K562 (cell line): ENCODE measurements around the gene KIF26A. TPM values are rescaled to one million over a fixed set of nuclear protein-coding genes. Genes with fewer than 3 reads are reported as not detected.

Experiments used
- ATAC-seq: fragments of 200-7000 bp; cut with Tn5 transposase; 3 replicates; pipeline ENCODE4 v1.9.1; 2020; ENCODE audit warnings: moderate library complexity
- BruUV-seq: library from RNA; stranded (reverse); fragments of 400-500 nt; replicated peaks from 2 replicates; lab custom pipeline; 2021; lab: Mats Ljungman, UMichigan
- CTCF ChIA-PET: fragments of 300-600 bp; formaldehyde crosslinking; extraction: SDS; loops from one replicate; lab custom pipeline; 2021; ENCODE audit warnings: low intra/inter-chr PET ratio; lab: Yijun Ruan, JAX
- POLR2A ChIA-PET: fragments of 300-600, 350-650 bp; sonication (Branson Sonifier 250); formaldehyde crosslinking; extraction: SDS; loops from one replicate; lab custom pipeline; 2021; ENCODE audit warnings: antibody characterized with exemption, inconsistent platforms; lab: Yijun Ruan, JAX
- DNase-seq, 4 experiments: peaks; one replicate each; pipeline versions ENCODE4 v3.0.0 to v3.0.0-alpha.2; 2011 to 2018; ENCODE audit warnings: low spot score in 3 of 4, mixed read lengths in 3 of 4; ENCODE audit errors: extremely low read depth in 1 of 4
- FAIRE-seq: peaks from 2 replicates; lab custom pipeline; 2011; peaks lifted over from hg19 to GRCh38; lab: Jason Lieb, UNC
- H2AFZ ChIP-seq: 2 replicates; pipeline ENCODE4 v1.6.0; 2011; ENCODE audit warnings: low read depth, low read length, control low read depth, inconsistent platforms
- H3K27ac ChIP-seq: fragments of 200-600 bp; 3 replicates; pipeline ENCODE4 v1.8.0; 2011; ENCODE audit warnings: low read depth, mild to moderate bottlenecking, control low read depth, inconsistent platforms, low read length, moderate library complexity, mixed read lengths; ENCODE audit errors: extremely low read depth
- H3K27me3 ChIP-seq, 2 experiments: fragments of 300-600 bp in 1 of 2; 2 replicates in 1 of 2; 3 replicates in 1 of 2; pipeline versions ENCODE4 v1.6.0 to v1.8.0; 2011; ENCODE audit warnings: inconsistent platforms in 2 of 2, low read length in 2 of 2, mild to moderate bottlenecking in 1 of 2, mixed read lengths in 1 of 2, moderate library complexity in 1 of 2; ENCODE audit not compliant: control insufficient read depth in 2 of 2, insufficient read depth in 2 of 2
- H3K36me3 ChIP-seq: fragments of 300-600 bp; 3 replicates; pipeline ENCODE4 v1.8.0; 2011; ENCODE audit warnings: mild to moderate bottlenecking, low read length, inconsistent platforms; ENCODE audit not compliant: control insufficient read depth, insufficient read depth
- H3K4me1 ChIP-seq, 2 experiments: fragments of 200-600 bp in 1 of 2; replicated peaks in 1 of 2; 2 replicates in 1 of 2; 3 replicates in 1 of 2; pipeline versions ENCODE4 v1.5.1 to v1.8.0; 2011; ENCODE audit warnings: inconsistent platforms in 2 of 2, low read length in 2 of 2, mild to moderate bottlenecking in 1 of 2, mixed read lengths in 1 of 2, moderate library complexity in 1 of 2; ENCODE audit not compliant: control insufficient read depth in 2 of 2, insufficient read depth in 2 of 2
- H3K4me2 ChIP-seq: 2 replicates; pipeline ENCODE4 v1.6.1; 2011; ENCODE audit warnings: low read length, control low read depth, inconsistent platforms, mixed read lengths; ENCODE audit not compliant: insufficient read depth
- H3K4me3 ChIP-seq: fragments of 200-600 bp; sonication (generic), shearing (Covaris generic); 2 replicates; pipeline ENCODE4 v1.5.1; 2016; ENCODE audit warnings: control low read depth, inconsistent platforms
- H3K79me2 ChIP-seq: fragments of 200-600 bp; 3 replicates; pipeline ENCODE4 v1.8.0; 2011; ENCODE audit warnings: low read length, inconsistent platforms; ENCODE audit not compliant: control insufficient read depth, insufficient read depth
- H3K9ac ChIP-seq, 2 experiments: 2 replicates each; pipeline versions ENCODE4 v1.6.0 to v1.6.1; 2011; ENCODE audit warnings: low read depth in 2 of 2, low read length in 2 of 2, control low read depth in 1 of 2, inconsistent platforms in 1 of 2, mild to moderate bottlenecking in 1 of 2, mixed read lengths in 1 of 2; ENCODE audit not compliant: insufficient read depth in 1 of 2
- H3K9me1 ChIP-seq: one replicate; pipeline ENCODE4 v1.6.0; 2011; ENCODE audit warnings: inconsistent platforms, mild to moderate bottlenecking, low read length, moderate library complexity; ENCODE audit not compliant: control insufficient read depth, insufficient read depth
- H3K9me3 ChIP-seq: replicated peaks from 2 replicates; pipeline ENCODE4 v1.5.1; 2011; ENCODE audit warnings: low read depth, low read length, inconsistent platforms; ENCODE audit not compliant: control insufficient read depth, insufficient read depth
- H4K20me1 ChIP-seq: replicated peaks from 2 replicates; pipeline ENCODE4 v1.6.1; 2011; ENCODE audit warnings: low read length, inconsistent platforms, mixed read lengths; ENCODE audit not compliant: control insufficient read depth, insufficient read depth
- DPF2 ChIP-seq: fragments of 450-650 bp; IDR thresholded peaks from 2 replicates; pipeline ENCODE4 v1.6.1; 2016
- ESRRB ChIP-seq: fragments of 250-450 bp; sonication (Bioruptor Pico); IDR thresholded peaks from 2 replicates; pipeline ENCODE4 v1.5.0; 2020; ENCODE audit warnings: mild to moderate bottlenecking, moderate library complexity, borderline replicate concordance
- HEY1 ChIP-seq: fragments of 250-450 bp; sonication (Bioruptor Pico); IDR thresholded peaks from 2 replicates; pipeline ENCODE4 v1.5.0; 2020; ENCODE audit warnings: mild to moderate bottlenecking, moderate library complexity, borderline replicate concordance
- ZNF263 ChIP-seq: sonication (generic); formaldehyde crosslinking; IDR thresholded peaks from 2 replicates; pipeline ENCODE4 v1.8.0; 2022; ENCODE audit warnings: mild to moderate bottlenecking, missing genetic modification reagents, borderline replicate concordance
- ZNF780A ChIP-seq: fragments of 250-450 bp; sonication (Bioruptor Pico); IDR thresholded peaks from 2 replicates; pipeline ENCODE4 v1.5.0; 2021; ENCODE audit warnings: mild to moderate bottlenecking
- WGBS: fragments of 100-300 bp; shearing (Covaris generic); methylation state at CpG from one replicate; pipeline ENCODE4 v1.1.6; 2016; ENCODE audit warnings: low coverage, mixed read lengths; ENCODE audit not compliant: insufficient coverage; ENCODE audit errors: missing lambda C conversion rate; 5-methylcytosine and 5-hydroxymethylcytosine counted together
- in situ Hi-C: fragments of 300-500 bp; cut with MboI; formaldehyde crosslinking; loops from 4 replicates; pipeline ENCODE4 v1.15.0; 2018; ENCODE audit warnings: inconsistent platforms, mixed read lengths
- intact Hi-C: fragments of 100-400 bp; cut with micrococcal nuclease; formaldehyde crosslinking; loops from 2 replicates; pipeline ENCODE4 v1.14.2; 2022
- polyA plus RNA-seq, 8 experiments: library from polyadenylated mRNA; depleted of rRNA in 4 of 8; stranded (reverse) in 5 of 8; unstranded in 3 of 8; fragments of >200 nt; fragmentation: Nextera tagmentation in 2 of 8; fragmentation: Illumina TruSeq in 1 of 8; extraction: Ambion mirVana in 2 of 8; extraction: Trizol in 1 of 8; gene quantifications; 2 replicates each; pipeline versions ENCODE4 v1.2.1 to v1.2.3, GENCODE V29; 2011 to 2014; ENCODE audit warnings: inconsistent platforms in 1 of 8, missing spikeins in 1 of 8
- total RNA-seq, 7 experiments: library from RNA; depleted of rRNA in 6 of 7; stranded (reverse); fragments of >200 nt in 6 of 7; fragmentation: Illumina TruSeq in 2 of 7; extraction: Trizol in 2 of 7; gene quantifications; 2 replicates each; pipeline versions ENCODE4 v1.2.1 to v1.2.3, GENCODE V29; 2011 to 2021; ENCODE audit warnings: low replicate concordance in 1 of 7

Gene KIF26A
- total and polyA plus RNA-seq, 9 of the 15 experiments (the other 6 are each of a cell fraction or from before 2014, with no cell fraction given), result 0.04 TPM; not detected in 8

- TF ChIP-seq ZNF780A (CRISPR knock-in tag) (no peak), DPF2 (no peak), HEY1 (CRISPR knock-in tag) (no peak)
- in situ Hi-C loops, result no loop called here
- no peaks in the 10 kb centered on the region for H3K36me3 ChIP-seq
- DNase-seq (no peak), ATAC-seq (no peak), FAIRE-seq (no peak)
- peaks cover 0 to 7% of the 10 kb centered on the region in 2 experiments; a peak in 1 of 5 replicates for H3K4me1 ChIP-seq
- H3K27me3 ChIP-seq, result peaks cover 0 to 16% of the 10 kb centered on the region in 2 experiments; a peak in 1 of 5 replicates
- no peak overlapping the region for H2AFZ ChIP-seq
- CTCF ChIA-PET, result no interaction called here
- no peak overlapping the region for H3K4me2 ChIP-seq
- H3K9ac ChIP-seq, result no peak overlapping the region
- no peak overlapping the region for H3K4me3 ChIP-seq
- no peaks in the 10 kb centered on the region for H3K9me1 ChIP-seq
- H3K79me2 ChIP-seq, result no peaks in the 10 kb centered on the region
- WGBS, result 0% methylated on average over 14 of the region's 27 CpGs
- POLR2A ChIA-PET, result no interaction called here
- no peak overlapping the region for H3K27ac ChIP-seq
- no TSS peak for BruUV-seq
- no peaks in the 10 kb centered on the region for H4K20me1 ChIP-seq
- H3K9me3 ChIP-seq, result no peaks in the 10 kb centered on the region
- intact Hi-C loops, result no loop called here
These were observed 43.6 kb downstream of the KIF26A start for GRCh38 chr14:104181761-104182530.

DNA sequence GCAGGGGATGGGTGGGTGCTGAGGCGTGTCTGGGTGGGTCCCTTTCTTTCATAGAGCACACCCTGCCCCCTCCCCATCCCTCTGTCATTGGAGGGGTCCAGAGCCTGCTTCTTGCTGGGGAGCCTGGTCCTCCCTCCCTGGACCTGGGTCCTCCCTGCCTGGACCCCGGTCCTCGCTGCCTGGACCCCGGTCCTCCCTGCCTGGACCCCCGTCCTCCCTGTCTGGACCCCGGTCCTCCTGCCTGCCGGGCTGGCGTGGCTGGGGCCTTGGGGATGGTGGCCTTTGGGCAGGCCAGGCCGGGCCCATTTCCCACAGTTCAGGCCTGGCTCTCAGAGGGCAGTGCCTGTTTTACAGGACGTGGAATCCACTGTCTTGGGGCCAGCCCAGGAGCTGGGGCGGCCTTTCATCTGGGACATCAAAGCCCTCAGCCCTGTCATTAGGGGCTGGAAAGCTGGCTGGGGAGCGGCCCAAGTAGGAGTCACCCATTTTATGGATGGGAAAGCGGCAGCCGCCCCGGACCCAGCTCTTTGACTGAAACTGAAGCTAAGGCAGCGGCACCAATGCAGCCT lies 44.6 kb downstream of the KIF26A start:
- CTCF ChIA-PET, result no interaction called here
- Histone ChIP-seq H4K20me1 (no peaks in the 10 kb centered on the region), H3K9me1 (no peaks in the 10 kb centered on the region)
- TF ChIP-seq ZNF263 (CRISPR knock-in tag) (peak; percentile 61; the same call in 1 of the 2 replicates), ESRRB (CRISPR knock-in tag) (no peak)
- TF ChIP-seq, all 486 proteins: peak for 1
- POLR2A ChIA-PET, result interaction anchor here (0.6 kb wide), 1 partner anchor 127 kb away, joined by 3 read pairs; no protein-coding TSS in a partner anchor
- H3K9me3 ChIP-seq, result no peaks in the 10 kb centered on the region
- BruUV-seq, result no TSS peak
- intact Hi-C loops (no loop called here), in situ Hi-C loops (no loop called here)
- no peaks in the 10 kb centered on the region for H3K36me3 ChIP-seq
- 10% methylated on average over 8 of the region's 16 CpGs for WGBS
- ATAC-seq (no peak), FAIRE-seq (no peak), DNase-seq (no peak)
- H3K9ac ChIP-seq, result no peak overlapping the region
- no peaks in the 10 kb centered on the region for H3K4me1 ChIP-seq
- H3K79me2 ChIP-seq, result no peaks in the 10 kb centered on the region
- no peak overlapping the region for H2AFZ ChIP-seq
- H3K27me3 ChIP-seq, result peaks cover 0 to 11% of the 10 kb centered on the region in 2 experiments; a peak in 1 of 5 replicates
- H3K4me3 ChIP-seq, result no peak overlapping the region
- H3K4me2 ChIP-seq, result no peak overlapping the region
- H3K27ac ChIP-seq, result no peak overlapping the region
